Stimulated activated naive CD4-positive, alpha-beta T cell (primary cell): ENCODE results near the gene PTPRN2.

ENCODE experiments used
- DNase-seq, 6 experiments: peaks; one replicate each; lab custom pipeline; 2025; lab: John Stamatoyannopoulos, UW

The PTPRN2 gene

GRCh38 chr7:157771689-157772088 is 815.9 kb downstream of the PTPRN2 start:
- no peak for DNase-seq

- no peak for DNase-seq
Measured at GRCh38 chr7:157770716-157771320, 816.8 kb downstream of the PTPRN2 start.

DNA sequence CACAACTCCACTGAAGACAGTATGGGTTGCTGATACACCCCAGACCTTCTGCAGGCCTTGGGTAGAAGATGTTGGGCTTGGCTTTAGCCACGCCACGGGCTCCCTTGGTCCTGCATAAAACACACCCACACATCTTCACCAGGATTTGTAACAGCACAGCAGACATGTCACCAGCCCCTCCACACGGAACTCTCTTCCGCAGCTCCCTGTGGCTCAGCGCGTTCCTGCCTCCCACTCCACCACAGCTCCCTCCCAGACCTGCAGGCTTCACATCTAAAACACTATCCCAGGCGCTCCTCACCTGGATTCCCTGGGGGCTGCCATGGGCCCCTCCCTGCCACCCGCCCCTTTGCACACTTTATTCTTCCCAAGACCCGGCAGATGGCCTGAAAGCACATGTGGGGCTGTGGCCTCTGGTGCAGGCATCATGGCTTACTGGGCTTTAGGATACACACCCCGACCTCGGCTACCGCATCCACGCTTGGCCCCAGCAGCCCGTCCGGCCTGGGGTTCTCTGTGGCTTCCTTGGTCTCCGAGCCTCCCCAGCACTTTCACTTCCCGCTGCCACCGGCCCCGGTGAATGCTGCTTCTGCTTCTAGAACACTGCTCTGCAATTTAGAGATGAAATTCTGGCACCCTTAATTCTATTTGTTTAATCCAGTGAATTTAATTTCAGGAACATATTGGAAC is 818.0 kb downstream of the PTPRN2 start:
- DNase-seq: no peak

DNA sequence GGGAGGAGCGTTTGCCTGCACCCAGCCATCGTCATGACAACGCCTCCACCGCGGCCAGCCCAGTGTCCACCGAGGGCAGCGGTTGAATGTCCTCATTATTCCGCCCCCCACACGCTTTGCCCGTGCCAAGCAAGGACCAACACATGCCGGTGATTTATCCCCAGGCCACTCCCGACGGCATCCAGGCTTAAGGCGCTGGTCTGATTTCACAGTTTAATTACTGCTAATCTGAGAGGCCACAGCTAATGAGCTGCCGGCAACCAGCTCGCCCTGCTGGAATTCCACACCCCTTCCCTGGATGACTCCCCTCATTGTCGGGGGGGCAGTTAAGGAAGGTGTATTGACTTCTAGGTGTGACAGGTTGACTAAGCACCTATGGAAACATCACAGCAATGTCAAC is 818.5 kb downstream of the PTPRN2 start:
- DNase-seq: no peak

DNA sequence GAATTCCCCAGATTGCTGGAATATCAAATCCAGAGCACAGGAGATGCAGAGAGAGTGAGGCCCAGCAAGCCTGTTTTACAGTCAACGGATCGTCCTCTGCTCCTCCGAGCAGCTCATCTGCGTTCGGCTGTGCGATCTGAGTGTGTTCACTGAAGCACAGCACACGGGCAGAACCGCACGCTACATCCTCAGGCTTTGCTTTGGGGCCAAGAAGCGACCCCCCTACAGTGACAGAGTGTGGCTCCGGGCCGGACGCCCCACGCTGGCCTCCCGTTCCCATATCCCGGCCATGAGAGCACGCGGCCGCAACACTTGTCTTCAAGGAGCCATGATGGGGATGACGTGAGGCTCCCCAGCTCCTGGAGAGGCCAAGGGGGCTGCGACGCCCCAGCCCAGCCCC is 819.4 kb downstream of the PTPRN2 start:
- no peak for DNase-seq

- no peak for DNase-seq
Measured at GRCh38 chr7:157767506-157768197, 820.0 kb downstream of the PTPRN2 start.

DNA sequence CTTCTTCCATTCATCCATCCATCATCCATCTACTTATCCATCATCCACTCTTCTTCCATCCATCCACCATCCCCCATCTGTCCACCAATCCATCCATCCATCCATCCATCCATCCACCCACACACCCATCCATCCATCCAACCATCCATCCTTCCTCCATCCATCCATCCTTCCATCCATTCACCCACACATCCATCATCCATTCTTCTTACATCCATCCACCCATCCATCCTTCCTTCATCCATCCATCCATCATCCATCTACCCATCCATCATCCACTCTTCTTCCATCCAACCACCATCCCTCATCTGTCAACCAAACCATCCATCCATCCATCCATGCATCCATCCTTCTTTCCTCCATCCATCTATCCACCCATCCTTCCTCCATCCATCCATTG is 821.5 kb downstream of the PTPRN2 start:
- no peak for DNase-seq

DNA sequence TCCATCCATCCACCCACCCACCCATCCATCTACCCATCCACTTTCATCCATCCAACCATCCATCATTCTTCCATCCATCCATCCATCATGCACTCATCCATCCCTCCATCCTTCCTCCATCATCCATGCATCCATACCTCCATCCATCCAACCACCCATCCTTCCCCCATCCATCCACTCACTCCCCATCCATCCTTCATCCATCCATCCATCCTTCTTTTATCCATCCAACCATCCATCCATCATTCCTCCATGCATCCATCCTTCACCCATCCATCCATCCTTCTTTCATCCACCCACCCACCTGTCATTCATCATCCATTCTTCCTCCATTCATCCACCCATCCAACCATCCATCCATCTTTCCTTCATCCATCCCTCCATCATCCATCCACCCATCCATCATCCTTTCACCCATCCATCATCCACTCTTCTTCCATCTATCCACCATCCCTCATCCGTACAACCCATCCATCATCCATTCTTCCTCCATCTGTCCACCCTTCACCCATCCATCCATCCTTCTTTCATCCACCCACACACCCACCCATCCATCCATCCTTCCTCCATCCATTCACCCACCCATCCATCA is 822.6 kb downstream of the PTPRN2 start:
- DNase-seq: no peak

DNA sequence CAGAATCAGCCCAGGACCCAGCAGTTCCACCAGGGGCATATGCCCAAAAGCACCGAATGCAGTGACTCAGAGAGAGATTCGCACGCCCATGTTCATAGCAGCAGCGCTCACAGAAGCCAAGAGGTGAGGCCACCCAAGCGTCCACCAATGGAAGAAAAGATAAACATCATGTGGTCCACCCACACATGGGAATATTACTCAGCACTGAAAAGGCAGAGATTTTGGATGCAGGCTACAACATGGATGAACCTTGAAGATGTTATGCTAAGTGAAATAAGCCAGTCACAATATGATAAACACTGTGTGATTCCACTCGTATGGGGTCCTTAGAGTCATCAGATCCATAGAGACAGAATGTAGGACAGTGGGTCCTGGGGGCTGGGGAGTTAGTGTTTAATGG is 823.4 kb downstream of the PTPRN2 start:
- no peak for DNase-seq

- no peak for DNase-seq
Measured at GRCh38 chr7:157763279-157764000, 824.2 kb downstream of the PTPRN2 start.

DNA sequence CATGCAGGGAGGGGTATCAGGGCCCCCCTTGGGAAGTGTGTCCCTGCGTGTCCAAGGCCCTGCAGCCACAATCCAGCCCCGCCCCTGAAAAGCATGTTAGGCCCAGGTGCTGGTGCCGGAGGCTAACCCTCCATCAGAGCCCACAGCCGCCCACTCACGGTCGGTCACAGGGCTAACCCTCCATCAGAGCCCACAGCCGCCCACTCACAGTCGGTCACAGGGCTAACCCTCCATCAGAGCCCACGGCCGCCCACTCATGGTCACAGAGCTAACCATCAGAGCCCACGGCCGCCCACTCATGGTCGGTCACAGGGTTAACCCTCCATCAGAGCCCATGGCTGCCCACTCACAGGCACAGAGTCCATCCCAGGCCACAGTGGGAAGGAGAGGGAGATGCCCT is 824.8 kb downstream of the PTPRN2 start:
- DNase-seq: no peak

DNA sequence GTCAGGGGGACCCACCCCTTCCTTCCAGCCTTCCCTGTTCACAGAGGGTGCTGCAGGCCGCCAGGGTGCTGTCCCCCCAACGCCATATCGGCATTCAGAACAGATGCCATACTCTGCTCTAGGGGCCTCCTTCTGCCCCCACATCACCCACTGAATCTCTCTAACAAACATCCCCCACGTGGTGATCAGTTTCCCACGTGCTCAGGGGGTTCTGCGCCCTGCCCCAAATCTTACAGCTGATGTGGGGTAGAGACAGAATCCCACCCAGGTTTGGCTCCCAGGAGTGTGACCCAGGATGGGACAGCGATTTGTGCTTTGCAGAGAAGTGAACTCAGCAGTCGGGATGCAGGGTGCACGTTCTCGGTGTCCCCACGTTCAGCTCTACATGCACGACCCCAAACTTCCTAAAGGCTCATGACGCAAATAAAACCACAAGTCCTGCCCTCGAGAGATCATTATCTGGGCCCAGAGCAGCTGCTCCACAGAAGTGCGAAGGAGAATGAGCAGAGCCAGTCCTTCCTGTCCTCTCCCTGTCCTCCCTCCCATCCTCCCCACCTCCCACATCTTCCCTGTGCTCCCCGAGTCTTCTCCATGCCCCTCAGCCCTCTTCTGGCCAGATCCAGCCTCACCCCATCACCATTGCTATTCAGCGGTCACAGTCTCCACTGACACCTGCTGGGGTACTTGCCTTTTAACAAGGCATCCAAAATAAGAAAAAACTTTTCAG is 827.5 kb downstream of the PTPRN2 start:
- DNase-seq: peak in 1 of 6 experiments; percentile 6

- DNase-seq: no peak
Measured at GRCh38 chr7:157759246-157759805, 828.3 kb downstream of the PTPRN2 start.

DNA sequence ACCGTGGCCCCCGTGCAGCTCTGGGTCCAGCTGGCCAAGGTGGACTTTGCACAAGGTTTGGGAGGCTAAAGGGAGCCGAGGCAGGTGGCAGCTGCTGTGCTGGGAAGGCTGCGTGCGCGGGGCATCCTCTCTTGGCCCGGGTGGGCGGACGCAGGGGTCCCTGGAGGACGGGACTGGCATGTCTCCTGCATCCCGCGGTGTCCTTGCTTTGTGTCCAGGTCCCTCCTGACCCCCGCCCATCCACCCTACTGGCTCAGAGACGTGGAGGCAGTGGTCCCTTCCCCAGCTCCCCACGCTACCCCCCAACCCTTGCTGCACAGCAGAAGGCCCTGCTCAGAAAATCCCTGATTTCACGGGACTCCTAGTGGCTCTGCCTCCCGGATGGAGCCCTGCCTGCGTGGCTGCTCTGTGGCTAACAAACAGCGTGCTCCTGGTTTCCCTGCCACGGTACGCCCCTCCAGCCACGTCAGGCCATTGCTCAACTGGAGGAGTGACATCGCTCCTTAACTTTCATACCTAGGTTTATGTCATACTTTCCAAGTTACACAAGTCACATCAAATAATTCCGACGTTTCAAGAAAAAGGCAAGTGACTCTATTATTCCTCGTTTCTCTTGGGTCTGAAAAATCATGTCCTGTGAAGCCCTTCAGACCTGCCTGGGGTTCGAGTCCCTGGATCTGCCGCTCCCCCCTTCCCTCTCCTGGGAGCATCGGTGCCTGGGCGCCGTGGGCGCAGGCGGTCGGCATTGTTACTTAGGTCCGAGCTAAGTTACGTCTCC is 829.0 kb downstream of the PTPRN2 start:
- no peak for DNase-seq

DNA sequence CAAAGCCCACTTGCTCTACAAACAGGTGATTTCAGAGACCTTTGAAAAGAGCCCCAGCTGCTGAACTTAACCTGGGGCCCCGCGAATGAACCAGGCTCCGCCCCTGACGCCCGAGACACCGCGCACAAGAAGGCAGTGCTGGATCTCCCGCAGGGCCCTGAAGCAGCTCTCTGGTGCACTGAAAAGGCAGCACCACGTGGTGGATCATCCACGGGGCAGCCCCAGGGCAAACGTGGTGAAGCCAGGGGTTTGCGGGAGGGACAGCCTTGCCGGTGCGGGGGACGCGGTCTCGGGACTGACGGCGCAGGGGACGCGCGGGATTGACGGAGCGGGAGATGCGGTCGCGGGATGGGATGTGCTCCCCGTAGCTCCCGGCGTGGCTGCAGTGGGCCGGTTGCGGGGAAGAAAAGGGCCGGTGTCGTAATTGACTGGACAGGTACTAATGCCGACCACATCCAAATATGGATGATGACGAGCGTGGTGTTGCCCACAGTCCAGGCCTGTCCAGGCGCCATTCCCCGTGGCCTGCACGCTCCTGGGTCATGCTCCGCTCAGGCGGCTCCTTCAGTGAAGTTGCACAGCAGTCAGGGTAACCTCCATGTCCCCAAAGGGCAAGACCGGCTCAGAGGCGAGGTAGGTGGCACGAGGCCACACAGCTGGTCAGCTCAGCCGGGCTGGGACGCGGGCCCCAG is 829.7 kb downstream of the PTPRN2 start:
- DNase-seq: no peak

DNA sequence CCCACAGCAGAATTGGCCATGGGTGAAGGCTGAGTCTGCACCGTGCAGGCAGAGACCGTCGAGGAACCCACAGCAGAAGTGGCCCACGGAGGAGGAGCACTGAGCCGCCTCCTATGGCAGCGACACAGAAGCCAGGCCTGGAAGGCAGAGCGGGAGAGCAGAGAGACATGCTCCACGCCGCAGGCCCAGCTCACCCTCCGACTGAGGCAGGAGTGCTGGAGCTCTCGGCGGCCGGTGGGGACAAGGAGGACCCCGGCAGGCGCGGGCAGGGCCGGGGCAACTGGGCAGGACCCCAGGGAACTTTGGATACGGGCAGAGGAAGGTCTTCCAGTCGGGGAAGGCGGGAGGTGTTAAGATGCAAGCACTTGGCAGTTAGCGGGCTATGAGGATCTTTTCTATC is 830.4 kb downstream of the PTPRN2 start:
- no peak for DNase-seq

- DNase-seq: no peak
Measured at GRCh38 chr7:157755741-157756140, 831.9 kb downstream of the PTPRN2 start.

GRCh38 chr7:157754416-157754790 is 833.2 kb downstream of the PTPRN2 start:
- no peak for DNase-seq

GRCh38 chr7:157753713-157754415 is 833.8 kb downstream of the PTPRN2 start:
- no peak for DNase-seq
